Neural progenitor cell (in vitro differentiated cells): ENCODE results near the gene GNG7.

Experiments used
- EZH2 ChIP-seq: fragments of 200-600 bp; sonication (generic); IDR thresholded peaks from 2 replicates; pipeline ENCODE4 v1.6.1; 2017; ENCODE audit warnings: antibody characterized with exemption, mild to moderate bottlenecking, moderate library complexity
- EZH2phosphoT487 ChIP-seq: fragments of 200-600 bp; sonication (generic); IDR thresholded peaks from 2 replicates; pipeline ENCODE4 v1.6.1; 2017; ENCODE audit warnings: antibody characterized with exemption
- TF ChIP-seq, protein P1 (sequence below): fragments of 200-600 bp; sonication (generic); IDR thresholded peaks from 2 replicates; pipeline ENCODE4 v1.5.1; 2017; ENCODE audit warnings: antibody characterized with exemption, mild to moderate bottlenecking

DNA sequence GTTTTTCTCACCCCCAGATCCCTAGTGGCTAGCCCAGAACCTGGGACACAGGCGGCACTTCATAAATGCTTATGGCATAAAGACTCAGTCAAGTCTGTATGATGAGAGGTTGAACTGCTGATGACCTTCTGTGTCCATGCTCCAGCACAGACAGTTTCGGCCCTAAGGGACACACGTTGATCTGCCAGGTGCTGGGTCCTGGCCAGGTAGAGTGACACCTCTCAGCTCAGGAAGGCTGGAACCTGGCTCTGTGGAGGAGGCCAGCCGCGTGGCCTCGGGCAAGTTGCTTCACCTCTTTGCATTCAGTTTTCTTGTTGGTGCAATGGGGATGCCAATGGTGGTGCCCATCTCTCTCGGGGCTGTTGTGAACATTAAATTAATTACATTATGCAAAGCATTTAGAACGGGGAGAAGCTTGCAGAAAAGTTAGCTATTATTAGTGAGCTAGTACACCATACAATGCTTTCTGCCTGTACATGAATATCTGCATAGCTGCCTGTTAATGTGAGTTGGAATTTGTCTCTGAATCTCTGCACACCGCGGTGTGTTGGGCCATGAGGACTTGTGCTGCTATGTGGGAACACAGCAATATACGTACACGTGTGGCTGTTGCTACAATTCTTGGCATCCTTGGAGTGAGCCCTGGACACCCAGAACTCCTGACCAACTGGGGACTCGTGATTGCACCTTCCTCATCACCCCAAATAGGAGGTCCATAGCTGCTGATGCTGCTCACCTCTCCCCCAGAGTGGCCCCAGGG, 218.1 kb downstream of the GNG7 start:
- TF ChIP-seq, protein P1, sequence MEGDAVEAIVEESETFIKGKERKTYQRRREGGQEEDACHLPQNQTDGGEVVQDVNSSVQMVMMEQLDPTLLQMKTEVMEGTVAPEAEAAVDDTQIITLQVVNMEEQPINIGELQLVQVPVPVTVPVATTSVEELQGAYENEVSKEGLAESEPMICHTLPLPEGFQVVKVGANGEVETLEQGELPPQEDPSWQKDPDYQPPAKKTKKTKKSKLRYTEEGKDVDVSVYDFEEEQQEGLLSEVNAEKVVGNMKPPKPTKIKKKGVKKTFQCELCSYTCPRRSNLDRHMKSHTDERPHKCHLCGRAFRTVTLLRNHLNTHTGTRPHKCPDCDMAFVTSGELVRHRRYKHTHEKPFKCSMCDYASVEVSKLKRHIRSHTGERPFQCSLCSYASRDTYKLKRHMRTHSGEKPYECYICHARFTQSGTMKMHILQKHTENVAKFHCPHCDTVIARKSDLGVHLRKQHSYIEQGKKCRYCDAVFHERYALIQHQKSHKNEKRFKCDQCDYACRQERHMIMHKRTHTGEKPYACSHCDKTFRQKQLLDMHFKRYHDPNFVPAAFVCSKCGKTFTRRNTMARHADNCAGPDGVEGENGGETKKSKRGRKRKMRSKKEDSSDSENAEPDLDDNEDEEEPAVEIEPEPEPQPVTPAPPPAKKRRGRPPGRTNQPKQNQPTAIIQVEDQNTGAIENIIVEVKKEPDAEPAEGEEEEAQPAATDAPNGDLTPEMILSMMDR = no peak
- TF ChIP-seq EZH2 = no peak
- no peak for TF ChIP-seq EZH2phosphoT487
